CD14-positive monocyte (primary cell): ENCODE results near the gene FBXW4. TPM values are rescaled to one million over a fixed set of nuclear protein-coding genes. Genes with fewer than 3 reads are reported as not detected.

ENCODE experiments used
- DNase-seq, 3 donors: peaks; one replicate each; pipeline ENCODE4 v3.0.0-alpha.2; 2011 to 2022
- H2AFZ ChIP-seq: 2 replicates; pipeline ENCODE4 v1.6.0; 2012; ENCODE audit warnings: mild to moderate bottlenecking, low read depth, low read length, inconsistent platforms; ENCODE audit not compliant: insufficient read depth, poor library complexity, severe bottlenecking
- H3K27ac ChIP-seq, 2 donors: 1 replicate in 1 of 2; 2 replicates in 1 of 2; pipeline ENCODE4 v1.5.1; 2012 to 2013; ENCODE audit warnings: low read length in 2 of 2, control low read depth in 1 of 2, inconsistent platforms in 1 of 2, low read depth in 1 of 2, mild to moderate bottlenecking in 1 of 2
- H3K27me3 ChIP-seq, 2 donors: one replicate each; pipeline versions ENCODE4 v1.6.0 to v1.6.1; 2011 to 2013; ENCODE audit warnings: low read length in 2 of 2; ENCODE audit not compliant: control insufficient read depth in 2 of 2, insufficient read depth in 2 of 2
- H3K36me3 ChIP-seq, 2 donors: replicated peaks in 1 of 2; 1 replicate in 1 of 2; 2 replicates in 1 of 2; pipeline versions ENCODE4 v1.5.1 to v1.6.1; 2012 to 2013; ENCODE audit warnings: low read length in 2 of 2, control low read depth in 1 of 2, inconsistent platforms in 1 of 2, mild to moderate bottlenecking in 1 of 2; ENCODE audit not compliant: insufficient read depth in 2 of 2, control insufficient read depth in 1 of 2
- H3K4me1 ChIP-seq, 2 donors: 1 replicate in 1 of 2; 2 replicates in 1 of 2; pipeline versions ENCODE4 v1.5.1 to v1.6.1; 2012 to 2013; ENCODE audit warnings: low read length in 2 of 2, control low read depth in 1 of 2, inconsistent platforms in 1 of 2, mild to moderate bottlenecking in 1 of 2, moderate library complexity in 1 of 2; ENCODE audit not compliant: insufficient read depth in 2 of 2, control insufficient read depth in 1 of 2
- H3K4me2 ChIP-seq: replicated peaks from 2 replicates; pipeline ENCODE3; 2012; ENCODE audit warnings: low read length, moderate library complexity, mild to moderate bottlenecking; ENCODE audit not compliant: poor library complexity, severe bottlenecking; ENCODE audit errors: extremely low read depth
- H3K4me3 ChIP-seq, 3 experiments: fragments of 200-600 bp in 1 of 3; sonication (generic) in 1 of 3; replicated peaks in 1 of 3; 1 replicate in 2 of 3; 2 replicates in 1 of 3; pipeline ENCODE4 v1.5.1; 2011 to 2013; ENCODE audit warnings: low read length in 3 of 3, mild to moderate bottlenecking in 3 of 3, control low read depth in 2 of 3, low read depth in 2 of 3, inconsistent platforms in 1 of 3, moderate library complexity in 1 of 3
- H3K79me2 ChIP-seq: 2 replicates; pipeline ENCODE4 v1.6.0; 2012; ENCODE audit warnings: mild to moderate bottlenecking, control low read depth, inconsistent platforms, low read length, moderate library complexity; ENCODE audit not compliant: insufficient read depth
- H3K9ac ChIP-seq: 2 replicates; pipeline ENCODE4 v1.6.0; 2017; ENCODE audit warnings: low read length, mild to moderate bottlenecking; ENCODE audit not compliant: insufficient read depth, poor library complexity, severe bottlenecking
- H3K9me3 ChIP-seq, 2 donors: replicated peaks in 1 of 2; 1 replicate in 1 of 2; 2 replicates in 1 of 2; pipeline versions ENCODE4 v1.5.1 to v1.6.1; 2012 to 2013; ENCODE audit warnings: low read length in 2 of 2, control low read depth in 1 of 2; ENCODE audit not compliant: control insufficient read depth in 1 of 2, insufficient read depth in 1 of 2
- H4K20me1 ChIP-seq: 2 replicates; pipeline ENCODE4 v1.6.0; 2012; ENCODE audit warnings: mild to moderate bottlenecking, low read length, control low read depth, moderate library complexity; ENCODE audit not compliant: insufficient read depth
- H3K27ac Mint-ChIP-seq, 7 donors: one replicate each; pipeline ENCODE4 v1.8.0; 2020; ENCODE audit warnings: mild to moderate bottlenecking in 7 of 7, mixed read lengths in 7 of 7, moderate library complexity in 6 of 7, inconsistent platforms in 2 of 7
- H3K27me3 Mint-ChIP-seq, 3 donors: one replicate each; pipeline ENCODE4 v1.8.0; 2021 to 2022; ENCODE audit warnings: low read depth in 3 of 3, mild to moderate bottlenecking in 3 of 3, mixed read lengths in 3 of 3, moderate library complexity in 3 of 3, inconsistent platforms in 1 of 3
- H3K36me3 Mint-ChIP-seq, 2 donors: one replicate each; pipeline ENCODE4 v1.8.0; 2020; ENCODE audit warnings: mixed read lengths in 2 of 2, inconsistent platforms in 1 of 2, mild to moderate bottlenecking in 1 of 2
- H3K4me1 Mint-ChIP-seq: one replicate; pipeline ENCODE4 v1.8.0; 2020; ENCODE audit warnings: mild to moderate bottlenecking, mixed read lengths
- H3K4me3 Mint-ChIP-seq, 2 donors: one replicate each; pipeline ENCODE4 v1.8.0; 2020; ENCODE audit warnings: mild to moderate bottlenecking in 2 of 2, mixed read lengths in 2 of 2, moderate library complexity in 1 of 2
- H3K9me3 Mint-ChIP-seq, 7 donors: one replicate each; pipeline ENCODE4 v1.8.0; 2020 to 2022; ENCODE audit warnings: mixed read lengths in 7 of 7, mild to moderate bottlenecking in 6 of 7, moderate library complexity in 6 of 7, inconsistent platforms in 2 of 7
- CTCF ChIP-seq: fragments of 200-600 bp; IDR thresholded peaks from one replicate; pipeline ENCODE4 v1.8.0; 2022; ENCODE audit warnings: antibody characterized with exemption, mild to moderate bottlenecking
- WGBS: methylation state at CpG from one replicate; pipeline ENCODE4 v1.1.5; 2013; ENCODE audit warnings: missing lambda C conversion rate; ENCODE audit not compliant: insufficient coverage; 5-methylcytosine and 5-hydroxymethylcytosine counted together
- intact Hi-C, 2 donors: fragments of 100-400 bp; cut with micrococcal nuclease; formaldehyde crosslinking; loops; one replicate each; pipeline versions ENCODE4 v1.15.0 to v1.15.1; 2023
- polyA plus RNA-seq, 3 donors: library from polyadenylated mRNA; depleted of rRNA in 1 of 3; unstranded in 2 of 3; stranded (reverse) in 1 of 3; fragments of 300-500 nt in 2 of 3; fragments of >200 nt in 1 of 3; fragmentation: Illumina TruSeq in 2 of 3; gene quantifications; 1 replicate in 2 of 3; 2 replicates in 1 of 3; pipeline ENCODE4 v1.2.3, GENCODE V29; 2012 to 2021

FBXW4 gene
- polyA plus RNA-seq, 3 donors, result 1.1 to 30.8 (median 1.8) TPM

GRCh38 chr10:101645659-101646058 lies 49.3 kb downstream of the FBXW4 start:
- TF ChIP-seq CTCF, result no peak
- Histone ChIP-seq H3K36me3 (peaks cover 31 to 83% of the 10 kb centered on the region in 2 donors), H3K4me2 (no peak overlapping the region), H2AFZ (no peak overlapping the region), H3K4me1 (no peaks in the 10 kb centered on the region), H3K27me3 (no peaks in the 10 kb centered on the region), H3K9ac (no peak overlapping the region), H3K79me2 (no peaks in the 10 kb centered on the region), H3K27ac (no peak overlapping the region), H3K4me3 (no peak overlapping the region), H4K20me1 (peaks cover 24% of the 10 kb centered on the region), H3K9me3 (no peaks in the 10 kb centered on the region)
- Mint-ChIP-seq H3K27me3 (peaks cover 0 to 2% (median 0%) of the 10 kb centered on the region in 3 donors), H3K36me3 (peaks cover 60 to 62% of the 10 kb centered on the region in 2 donors), H3K4me1 (no peaks in the 10 kb centered on the region), H3K27ac (peak overlapping the region in 1 of 7 donors; percentile 12), H3K9me3 (no peaks in the 10 kb centered on the region), H3K4me3 (no peak overlapping the region)
- intact Hi-C loops, result no loop called here
- DNase-seq, result no peak
- WGBS, result no CpG with 5 or more reads among the region's 1 CpG

- Mint-ChIP-seq H3K27ac (no peak overlapping the region), H3K9me3 (no peaks in the 10 kb centered on the region), H3K4me3 (no peak overlapping the region), H3K4me1 (no peaks in the 10 kb centered on the region), H3K36me3 (peaks cover 56 to 59% of the 10 kb centered on the region in 2 donors), H3K27me3 (no peaks in the 10 kb centered on the region)
- Histone ChIP-seq H3K4me3 (no peak overlapping the region), H3K9me3 (no peaks in the 10 kb centered on the region), H3K27me3 (no peaks in the 10 kb centered on the region), H3K9ac (no peak overlapping the region), H4K20me1 (peaks cover 20% of the 10 kb centered on the region), H3K4me2 (no peak overlapping the region), H3K36me3 (peaks cover 26 to 79% of the 10 kb centered on the region in 2 donors), H3K27ac (no peak overlapping the region), H3K79me2 (no peaks in the 10 kb centered on the region), H3K4me1 (no peaks in the 10 kb centered on the region), H2AFZ (no peak overlapping the region)
- TF ChIP-seq CTCF, result no peak
- intact Hi-C loops, result no loop called here
- DNase-seq, result no peak
- 100% methylated on average over 1 of the region's 3 CpGs for WGBS
These were observed 51.0 kb downstream of the FBXW4 start for GRCh38 chr10:101644002-101644401.
